ENCODE results near the gene MOB1B.

MOB1B gene

GRCh38 chr4:70915036-70915815 is 13.1 kb downstream of the MOB1B start:
- DNase-seq: no peak

GRCh38 chr4:70915874-70916559 is 13.8 kb downstream of the MOB1B start:
- no peak for DNase-seq

- DNase-seq: no peak
Measured at GRCh38 chr4:70920592-70920991, 18.4 kb downstream of the MOB1B start.

- no peak for DNase-seq
Measured at GRCh38 chr4:70925418-70925817, 23.2 kb downstream of the MOB1B start.

- no peak for DNase-seq
Measured at GRCh38 chr4:70925899-70926635, 23.9 kb downstream of the MOB1B start.

- no peak for DNase-seq
Measured at GRCh38 chr4:70927502-70928137, 25.5 kb downstream of the MOB1B start.

GRCh38 chr4:70930530-70931256 is 28.5 kb downstream of the MOB1B start:
- DNase-seq: no peak

- DNase-seq: no peak
Measured at GRCh38 chr4:70931347-70931746, 29.2 kb downstream of the MOB1B start.

GRCh38 chr4:70932984-70933383 is 30.8 kb downstream of the MOB1B start:
- DNase-seq: no peak

- no peak for DNase-seq
Measured at GRCh38 chr4:70935038-70935695, 33.0 kb downstream of the MOB1B start.

GRCh38 chr4:70936200-70936787 is 34.1 kb downstream of the MOB1B start:
- no peak for DNase-seq

GRCh38 chr4:70938086-70938485 is 35.9 kb downstream of the MOB1B start:
- no peak for DNase-seq

GRCh38 chr4:70940134-70940533 is 38.0 kb downstream of the MOB1B start:
- no peak for DNase-seq

- no peak for DNase-seq
Measured at GRCh38 chr4:70943114-70943513, 40.9 kb downstream of the MOB1B start.

GRCh38 chr4:70945046-70945445 is 42.9 kb downstream of the MOB1B start:
- DNase-seq: no peak

- no peak for DNase-seq
Measured at GRCh38 chr4:70945452-70946055, 43.4 kb downstream of the MOB1B start.

GRCh38 chr4:70946939-70947338 is 44.8 kb downstream of the MOB1B start:
- no peak for DNase-seq

GRCh38 chr4:70948665-70949260 is 46.6 kb downstream of the MOB1B start:
- no peak for DNase-seq

- DNase-seq: no peak
Measured at GRCh38 chr4:70954032-70954431, 51.9 kb downstream of the MOB1B start.

GRCh38 chr4:70956549-70957210 is 54.5 kb downstream of the MOB1B start:
- DNase-seq: no peak

Measured in activated CD8-positive, alpha-beta memory T cell treated with anti-CD3 and anti-CD28 coated beads for 24 hours (primary cell).